ENCODE results near the gene WRAP73.

DNA sequence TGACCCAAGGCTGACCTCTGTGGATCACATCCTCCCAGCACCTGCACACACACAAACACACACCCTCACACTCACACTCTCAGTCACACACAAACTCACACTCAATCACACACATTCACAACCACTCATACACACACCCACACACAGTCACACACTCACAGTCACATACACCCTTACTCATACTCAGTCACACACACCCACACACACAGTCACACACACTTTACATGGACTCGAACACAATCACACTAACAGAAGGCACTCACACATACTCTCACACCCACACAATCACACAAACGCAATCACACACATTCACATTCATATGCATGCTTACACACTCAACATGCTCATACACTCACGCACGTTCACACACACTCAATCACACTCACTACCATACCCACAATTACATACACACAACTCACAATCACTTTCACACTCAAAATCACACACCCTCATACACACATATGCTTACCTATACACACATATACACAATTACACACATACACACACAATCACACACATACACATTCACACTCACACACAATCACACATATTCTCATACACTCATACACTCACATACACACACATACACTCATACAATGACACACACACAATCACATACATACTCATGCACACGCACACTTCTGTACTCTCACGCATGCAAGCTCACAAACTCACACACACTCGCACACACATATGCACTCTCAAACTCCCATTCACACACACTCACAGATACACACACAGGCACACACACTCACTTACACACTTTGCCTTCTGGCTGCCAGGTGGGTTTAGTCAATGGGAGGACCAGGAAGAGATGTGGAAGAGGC is 44.7 kb downstream of the WRAP73 start:
- TF ChIP-seq CTCF (conservative IDR thresholded peaks at IDR 0.05; ENCODE audit: low read depth in 2 of 2) (no peak), EZH2phosphoT487 (IDR thresholded peaks at IDR 0.05; ENCODE audit: unreplicated experiment) (no peak), EZH2 (IDR thresholded peaks at IDR 0.05; ENCODE audit: low read depth, unreplicated experiment) (no peak), CREB1 (CRISPR knock-in tag; IDR thresholded peaks at IDR 0.05; ENCODE audit: low read depth) (no peak), POLR2AphosphoS5 (IDR thresholded peaks at IDR 0.05; ENCODE audit: low read depth) (no peak), JUNB (IDR thresholded peaks at IDR 0.05; ENCODE audit: unreplicated experiment) (no peak), ZNF331 (CRISPR knock-in tag; IDR thresholded peaks at IDR 0.05; ENCODE audit: low read depth) (no peak), STAT1 (IDR thresholded peaks at IDR 0.05; ENCODE audit: unreplicated experiment) (no peak), ETS1 (IDR thresholded peaks at IDR 0.05) (no peak)
- TF ChIP-seq, protein P1, sequence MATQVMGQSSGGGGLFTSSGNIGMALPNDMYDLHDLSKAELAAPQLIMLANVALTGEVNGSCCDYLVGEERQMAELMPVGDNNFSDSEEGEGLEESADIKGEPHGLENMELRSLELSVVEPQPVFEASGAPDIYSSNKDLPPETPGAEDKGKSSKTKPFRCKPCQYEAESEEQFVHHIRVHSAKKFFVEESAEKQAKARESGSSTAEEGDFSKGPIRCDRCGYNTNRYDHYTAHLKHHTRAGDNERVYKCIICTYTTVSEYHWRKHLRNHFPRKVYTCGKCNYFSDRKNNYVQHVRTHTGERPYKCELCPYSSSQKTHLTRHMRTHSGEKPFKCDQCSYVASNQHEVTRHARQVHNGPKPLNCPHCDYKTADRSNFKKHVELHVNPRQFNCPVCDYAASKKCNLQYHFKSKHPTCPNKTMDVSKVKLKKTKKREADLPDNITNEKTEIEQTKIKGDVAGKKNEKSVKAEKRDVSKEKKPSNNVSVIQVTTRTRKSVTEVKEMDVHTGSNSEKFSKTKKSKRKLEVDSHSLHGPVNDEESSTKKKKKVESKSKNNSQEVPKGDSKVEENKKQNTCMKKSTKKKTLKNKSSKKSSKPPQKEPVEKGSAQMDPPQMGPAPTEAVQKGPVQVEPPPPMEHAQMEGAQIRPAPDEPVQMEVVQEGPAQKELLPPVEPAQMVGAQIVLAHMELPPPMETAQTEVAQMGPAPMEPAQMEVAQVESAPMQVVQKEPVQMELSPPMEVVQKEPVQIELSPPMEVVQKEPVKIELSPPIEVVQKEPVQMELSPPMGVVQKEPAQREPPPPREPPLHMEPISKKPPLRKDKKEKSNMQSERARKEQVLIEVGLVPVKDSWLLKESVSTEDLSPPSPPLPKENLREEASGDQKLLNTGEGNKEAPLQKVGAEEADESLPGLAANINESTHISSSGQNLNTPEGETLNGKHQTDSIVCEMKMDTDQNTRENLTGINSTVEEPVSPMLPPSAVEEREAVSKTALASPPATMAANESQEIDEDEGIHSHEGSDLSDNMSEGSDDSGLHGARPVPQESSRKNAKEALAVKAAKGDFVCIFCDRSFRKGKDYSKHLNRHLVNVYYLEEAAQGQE (IDR thresholded peaks at IDR 0.05; ENCODE audit: unreplicated experiment) = no peak

All from GM23338 (cell line).